K562 (cell line): ENCODE measurements around the gene HNRNPM. TPM values are rescaled to one million over a fixed set of nuclear protein-coding genes. Genes with fewer than 3 reads are reported as not detected.

ENCODE experiments used
- CC2D1A ChIP-seq: fragments of 450-650 bp; IDR thresholded peaks from 2 replicates; pipeline ENCODE4 v1.6.1; 2017; ENCODE audit warnings: mild to moderate bottlenecking
- CHD4 ChIP-seq: fragments of 200-600 bp; sonication (generic); IDR thresholded peaks from 3 replicates; pipeline ENCODE4 v1.6.1; 2012; ENCODE audit warnings: low read depth, mild to moderate bottlenecking, mixed read lengths, low read length, inconsistent platforms; ENCODE audit not compliant: insufficient read depth, insufficient replicate concordance, poor library complexity, severe bottlenecking
- EWSR1 ChIP-seq: fragments of 450-650 bp; IDR thresholded peaks from 2 replicates; pipeline ENCODE4 v1.6.1; 2018; ENCODE audit warnings: borderline replicate concordance, mild to moderate bottlenecking, low read depth, moderate library complexity; ENCODE audit not compliant: partially characterized antibody
- SMARCB1 ChIP-seq: IDR thresholded peaks from 2 replicates; pipeline ENCODE4 v1.6.1; 2011; ENCODE audit warnings: improper control_type of control experiment, low read depth; ENCODE audit not compliant: insufficient read length
- ZBTB7A ChIP-seq: IDR thresholded peaks from 2 replicates; pipeline ENCODE4 v1.6.1; 2011; ENCODE audit warnings: low read depth, mild to moderate bottlenecking, low read length, moderate library complexity, borderline replicate concordance; ENCODE audit not compliant: control insufficient read depth
- ZNF217 ChIP-seq: sonication (generic); formaldehyde crosslinking; IDR thresholded peaks from 2 replicates; pipeline ENCODE4 v1.8.0; 2022; ENCODE audit warnings: mild to moderate bottlenecking, missing genetic modification reagents
- ZNF764 ChIP-seq: fragments of 250-450 bp; sonication (Bioruptor Pico); IDR thresholded peaks from 2 replicates; pipeline ENCODE4 v1.4.0; 2020; ENCODE audit warnings: low read depth, mild to moderate bottlenecking, moderate library complexity
- ZZZ3 ChIP-seq: fragments of 450-650 bp; IDR thresholded peaks from 2 replicates; pipeline ENCODE4 v1.6.1; 2016; ENCODE audit warnings: antibody characterized with exemption, mild to moderate bottlenecking, moderate library complexity
- polyA plus RNA-seq, 8 experiments: library from polyadenylated mRNA; depleted of rRNA in 4 of 8; stranded (reverse) in 5 of 8; unstranded in 3 of 8; fragments of >200 nt; fragmentation: Nextera tagmentation in 2 of 8; fragmentation: Illumina TruSeq in 1 of 8; extraction: Ambion mirVana in 2 of 8; extraction: Trizol in 1 of 8; gene quantifications; 2 replicates each; pipeline versions ENCODE4 v1.2.1 to v1.2.3, GENCODE V29; 2011 to 2014; ENCODE audit warnings: inconsistent platforms in 1 of 8, missing spikeins in 1 of 8
- total RNA-seq, 7 experiments: library from RNA; depleted of rRNA in 6 of 7; stranded (reverse); fragments of >200 nt in 6 of 7; fragmentation: Illumina TruSeq in 2 of 7; extraction: Trizol in 2 of 7; gene quantifications; 2 replicates each; pipeline versions ENCODE4 v1.2.1 to v1.2.3, GENCODE V29; 2011 to 2021; ENCODE audit warnings: low replicate concordance in 1 of 7
- TF ChIP-seq, protein P1 (sequence below): fragments of 250-450 bp; sonication (Bioruptor Pico); IDR thresholded peaks from 2 replicates; pipeline ENCODE4 v1.5.0; 2022; ENCODE audit warnings: mild to moderate bottlenecking
- TF ChIP-seq, protein P2 (sequence below): sonication (generic); formaldehyde crosslinking; IDR thresholded peaks from 2 replicates; pipeline ENCODE4 v1.9.0; 2022; ENCODE audit warnings: mild to moderate bottlenecking, missing genetic modification reagents
- TF ChIP-seq, protein P3 (sequence below): sonication (generic); formaldehyde crosslinking; IDR thresholded peaks from 2 replicates; pipeline ENCODE4 v1.8.0; 2022; ENCODE audit warnings: missing genetic modification reagents, mild to moderate bottlenecking, moderate library complexity, borderline replicate concordance
- TF ChIP-seq, protein P4 (sequence below): fragments of 450-650 bp; conservative IDR thresholded peaks from 2 replicates; pipeline ENCODE4 v1.6.1; 2016; ENCODE audit warnings: missing genetic modification characterization, low read depth, mild to moderate bottlenecking, control low read depth, missing compliant biosample characterization
- TF ChIP-seq, protein P5 (sequence below): fragments of 250-450 bp; sonication (Bioruptor Pico); IDR thresholded peaks from 2 replicates; pipeline ENCODE4 v1.4.0; 2020; ENCODE audit warnings: mild to moderate bottlenecking
- TF ChIP-seq, protein P6 (sequence below): fragments of 250-450 bp; sonication (Bioruptor Pico); IDR thresholded peaks from 2 replicates; pipeline ENCODE4 v1.5.0; 2021; ENCODE audit warnings: mild to moderate bottlenecking, borderline replicate concordance
- TF ChIP-seq, protein P7 (sequence below), 2 experiments: fragments of 250-450 bp in 1 of 2; fragments of 450-650 bp in 1 of 2; sonication (Bioruptor Pico) in 1 of 2; IDR thresholded peaks; 2 replicates each; pipeline versions ENCODE4 v1.6.1 to v1.8.0; 2016 to 2021; ENCODE audit warnings: mild to moderate bottlenecking in 2 of 2, moderate library complexity in 2 of 2, missing compliant biosample characterization in 1 of 2, missing genetic modification characterization in 1 of 2

Gene HNRNPM
- total and polyA plus RNA-seq, 9 of the 15 experiments (the other 6 are each of a cell fraction or from before 2014, with no cell fraction given): 11.1 to 340 (median 195) TPM

DNA sequence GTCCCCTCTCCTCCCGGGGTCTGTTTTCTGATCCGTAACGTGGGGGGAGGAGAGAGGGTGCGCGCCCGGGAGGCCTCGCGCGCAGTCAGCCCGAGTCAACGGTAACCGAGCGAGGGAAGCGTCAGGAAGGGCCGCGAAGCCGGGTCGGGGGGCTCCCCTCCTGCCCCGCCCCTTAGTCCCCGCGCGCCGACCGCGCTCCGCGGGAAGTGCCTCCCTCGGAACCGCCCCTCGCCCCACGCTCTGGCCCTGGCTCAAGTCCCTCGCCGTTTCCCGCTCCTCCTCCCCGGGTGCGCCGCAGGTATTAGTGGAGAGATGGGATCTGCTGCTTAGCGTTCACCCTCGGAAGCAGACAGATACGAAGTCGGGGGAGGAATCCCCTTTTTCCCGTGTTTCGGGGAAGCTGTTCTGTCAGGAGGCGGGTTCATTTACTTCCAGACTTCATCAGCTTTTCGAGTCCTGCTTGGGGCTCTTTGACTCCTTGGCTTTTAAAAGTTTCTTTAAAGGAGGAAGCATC lies 770 bp downstream of the HNRNPM start (continued):
- TF ChIP-seq, protein P1, sequence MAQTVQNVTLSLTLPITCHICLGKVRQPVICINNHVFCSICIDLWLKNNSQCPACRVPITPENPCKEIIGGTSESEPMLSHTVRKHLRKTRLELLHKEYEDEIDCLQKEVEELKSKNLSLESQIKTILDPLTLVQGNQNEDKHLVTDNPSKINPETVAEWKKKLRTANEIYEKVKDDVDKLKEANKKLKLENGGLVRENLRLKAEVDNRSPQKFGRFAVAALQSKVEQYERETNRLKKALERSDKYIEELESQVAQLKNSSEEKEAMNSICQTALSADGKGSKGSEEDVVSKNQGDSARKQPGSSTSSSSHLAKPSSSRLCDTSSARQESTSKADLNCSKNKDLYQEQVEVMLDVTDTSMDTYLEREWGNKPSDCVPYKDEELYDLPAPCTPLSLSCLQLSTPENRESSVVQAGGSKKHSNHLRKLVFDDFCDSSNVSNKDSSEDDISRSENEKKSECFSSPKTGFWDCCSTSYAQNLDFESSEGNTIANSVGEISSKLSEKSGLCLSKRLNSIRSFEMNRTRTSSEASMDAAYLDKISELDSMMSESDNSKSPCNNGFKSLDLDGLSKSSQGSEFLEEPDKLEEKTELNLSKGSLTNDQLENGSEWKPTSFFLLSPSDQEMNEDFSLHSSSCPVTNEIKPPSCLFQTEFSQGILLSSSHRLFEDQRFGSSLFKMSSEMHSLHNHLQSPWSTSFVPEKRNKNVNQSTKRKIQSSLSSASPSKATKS: no peak
- TF ChIP-seq, protein P2, sequence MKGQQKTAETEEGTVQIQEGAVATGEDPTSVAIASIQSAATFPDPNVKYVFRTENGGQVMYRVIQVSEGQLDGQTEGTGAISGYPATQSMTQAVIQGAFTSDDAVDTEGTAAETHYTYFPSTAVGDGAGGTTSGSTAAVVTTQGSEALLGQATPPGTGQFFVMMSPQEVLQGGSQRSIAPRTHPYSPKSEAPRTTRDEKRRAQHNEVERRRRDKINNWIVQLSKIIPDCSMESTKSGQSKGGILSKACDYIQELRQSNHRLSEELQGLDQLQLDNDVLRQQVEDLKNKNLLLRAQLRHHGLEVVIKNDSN (CRISPR knock-in tag): no peak
- TF ChIP-seq, protein P3, sequence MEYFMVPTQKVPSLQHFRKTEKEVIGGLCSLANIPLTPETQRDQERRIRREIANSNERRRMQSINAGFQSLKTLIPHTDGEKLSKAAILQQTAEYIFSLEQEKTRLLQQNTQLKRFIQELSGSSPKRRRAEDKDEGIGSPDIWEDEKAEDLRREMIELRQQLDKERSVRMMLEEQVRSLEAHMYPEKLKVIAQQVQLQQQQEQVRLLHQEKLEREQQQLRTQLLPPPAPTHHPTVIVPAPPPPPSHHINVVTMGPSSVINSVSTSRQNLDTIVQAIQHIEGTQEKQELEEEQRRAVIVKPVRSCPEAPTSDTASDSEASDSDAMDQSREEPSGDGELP (CRISPR knock-in tag): peak; percentile 36; the same call in 1 of the 2 replicates
- no peak for TF ChIP-seq ZNF217 (CRISPR knock-in tag)
- TF ChIP-seq SMARCB1: no peak
- no peak for TF ChIP-seq ZNF764 (CRISPR knock-in tag)
- no peak for TF ChIP-seq ZZZ3
- TF ChIP-seq CC2D1A: no peak
- TF ChIP-seq ZBTB7A: peak; percentile 67; the same call in 1 of the 2 replicates
- TF ChIP-seq EWSR1: no peak
- TF ChIP-seq, protein P4, sequence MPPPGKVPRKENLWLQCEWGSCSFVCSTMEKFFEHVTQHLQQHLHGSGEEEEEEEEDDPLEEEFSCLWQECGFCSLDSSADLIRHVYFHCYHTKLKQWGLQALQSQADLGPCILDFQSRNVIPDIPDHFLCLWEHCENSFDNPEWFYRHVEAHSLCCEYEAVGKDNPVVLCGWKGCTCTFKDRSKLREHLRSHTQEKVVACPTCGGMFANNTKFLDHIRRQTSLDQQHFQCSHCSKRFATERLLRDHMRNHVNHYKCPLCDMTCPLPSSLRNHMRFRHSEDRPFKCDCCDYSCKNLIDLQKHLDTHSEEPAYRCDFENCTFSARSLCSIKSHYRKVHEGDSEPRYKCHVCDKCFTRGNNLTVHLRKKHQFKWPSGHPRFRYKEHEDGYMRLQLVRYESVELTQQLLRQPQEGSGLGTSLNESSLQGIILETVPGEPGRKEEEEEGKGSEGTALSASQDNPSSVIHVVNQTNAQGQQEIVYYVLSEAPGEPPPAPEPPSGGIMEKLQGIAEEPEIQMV: no peak
- no peak for TF ChIP-seq CHD4
- TF ChIP-seq, protein P5, sequence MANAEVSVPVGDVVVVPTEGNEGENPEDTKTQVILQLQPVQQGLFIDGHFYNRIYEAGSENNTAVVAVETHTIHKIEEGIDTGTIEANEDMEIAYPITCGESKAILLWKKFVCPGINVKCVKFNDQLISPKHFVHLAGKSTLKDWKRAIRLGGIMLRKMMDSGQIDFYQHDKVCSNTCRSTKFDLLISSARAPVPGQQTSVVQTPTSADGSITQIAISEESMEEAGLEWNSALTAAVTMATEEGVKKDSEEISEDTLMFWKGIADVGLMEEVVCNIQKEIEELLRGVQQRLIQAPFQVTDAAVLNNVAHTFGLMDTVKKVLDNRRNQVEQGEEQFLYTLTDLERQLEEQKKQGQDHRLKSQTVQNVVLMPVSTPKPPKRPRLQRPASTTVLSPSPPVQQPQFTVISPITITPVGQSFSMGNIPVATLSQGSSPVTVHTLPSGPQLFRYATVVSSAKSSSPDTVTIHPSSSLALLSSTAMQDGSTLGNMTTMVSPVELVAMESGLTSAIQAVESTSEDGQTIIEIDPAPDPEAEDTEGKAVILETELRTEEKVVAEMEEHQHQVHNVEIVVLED (CRISPR knock-in tag): no peak
- TF ChIP-seq, protein P6, sequence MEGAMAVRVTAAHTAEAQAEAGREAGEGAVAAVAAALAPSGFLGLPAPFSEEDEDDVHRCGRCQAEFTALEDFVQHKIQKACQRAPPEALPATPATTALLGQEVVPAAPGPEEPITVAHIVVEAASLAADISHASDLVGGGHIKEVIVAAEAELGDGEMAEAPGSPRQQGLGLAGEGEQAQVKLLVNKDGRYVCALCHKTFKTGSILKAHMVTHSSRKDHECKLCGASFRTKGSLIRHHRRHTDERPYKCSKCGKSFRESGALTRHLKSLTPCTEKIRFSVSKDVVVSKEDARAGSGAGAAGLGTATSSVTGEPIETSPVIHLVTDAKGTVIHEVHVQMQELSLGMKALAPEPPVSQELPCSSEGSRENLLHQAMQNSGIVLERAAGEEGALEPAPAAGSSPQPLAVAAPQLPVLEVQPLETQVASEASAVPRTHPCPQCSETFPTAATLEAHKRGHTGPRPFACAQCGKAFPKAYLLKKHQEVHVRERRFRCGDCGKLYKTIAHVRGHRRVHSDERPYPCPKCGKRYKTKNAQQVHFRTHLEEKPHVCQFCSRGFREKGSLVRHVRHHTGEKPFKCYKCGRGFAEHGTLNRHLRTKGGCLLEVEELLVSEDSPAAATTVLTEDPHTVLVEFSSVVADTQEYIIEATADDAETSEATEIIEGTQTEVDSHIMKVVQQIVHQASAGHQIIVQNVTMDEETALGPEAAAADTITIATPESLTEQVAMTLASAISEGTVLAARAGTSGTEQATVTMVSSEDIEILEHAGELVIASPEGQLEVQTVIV (CRISPR knock-in tag): no peak
- TF ChIP-seq, protein P7, sequence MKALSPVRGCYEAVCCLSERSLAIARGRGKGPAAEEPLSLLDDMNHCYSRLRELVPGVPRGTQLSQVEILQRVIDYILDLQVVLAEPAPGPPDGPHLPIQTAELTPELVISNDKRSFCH (CRISPR knock-in tag; IDR thresholded peaks at IDR 0.05): no peak
- TF ChIP-seq, protein P7 (tag; IDR thresholded peaks at IDR 0.05): no peak
